MM.1S (cell line): Measurements from ENCODE around the gene AUTS2.

Experiments
- DNase-seq: peaks from one replicate; pipeline ENCODE4 v3.0.0-alpha.2; 2015
- H2AFZ ChIP-seq: fragments of 300-600 bp; sonication (generic); 2 replicates; pipeline ENCODE4 v1.6.0; 2016; ENCODE audit warnings: antibody characterized with exemption, low read length
- H3F3A ChIP-seq: fragments of 300-600 bp; sonication (generic); 2 replicates; pipeline ENCODE4 v1.6.1; 2016; ENCODE audit warnings: mild to moderate bottlenecking, antibody characterized with exemption, low read length, moderate library complexity, mixed read lengths; ENCODE audit not compliant: insufficient read depth
- H3K27ac ChIP-seq: fragments of 300-600 bp; sonication (generic); 2 replicates; pipeline ENCODE4 v1.5.1; 2016; ENCODE audit warnings: mild to moderate bottlenecking, low read length
- H3K27me3 ChIP-seq: fragments of 300-600 bp; sonication (generic); replicated peaks from 2 replicates; pipeline ENCODE4 v1.6.0; 2016; ENCODE audit warnings: low read length; ENCODE audit not compliant: insufficient read depth
- H3K36me3 ChIP-seq: fragments of 300-600 bp; sonication (generic); replicated peaks from 2 replicates; pipeline ENCODE4 v1.6.1; 2016; ENCODE audit warnings: mild to moderate bottlenecking, low read length, mixed read lengths; ENCODE audit not compliant: insufficient read depth
- H3K4me1 ChIP-seq: fragments of 300-600 bp; sonication (generic); 2 replicates; pipeline ENCODE4 v1.6.1; 2016; ENCODE audit warnings: low read length, mixed read lengths
- H3K4me2 ChIP-seq: fragments of 300-600 bp; sonication (generic); 2 replicates; pipeline ENCODE4 v1.6.0; 2016; ENCODE audit warnings: low read depth, low read length
- H3K4me3 ChIP-seq: fragments of 300-600 bp; sonication (generic); 2 replicates; pipeline ENCODE4 v1.5.1; 2016; ENCODE audit warnings: low read length, mixed read lengths
- H3K79me2 ChIP-seq: fragments of 300-600 bp; sonication (generic); 2 replicates; pipeline ENCODE4 v1.6.1; 2016; ENCODE audit warnings: mixed run types, low read length, mixed read lengths
- H3K9ac ChIP-seq: fragments of 300-600 bp; sonication (generic); 2 replicates; pipeline ENCODE4 v1.6.1; 2016; ENCODE audit warnings: low read length, mixed read lengths
- H3K9me2 ChIP-seq: fragments of 300-600 bp; sonication (generic); replicated peaks from 2 replicates; pipeline ENCODE4 v1.6.1; 2016; ENCODE audit warnings: mild to moderate bottlenecking, low read length, mixed read lengths; ENCODE audit not compliant: insufficient read depth
- H3K9me3 ChIP-seq: fragments of 300-600 bp; sonication (generic); replicated peaks from 2 replicates; pipeline ENCODE4 v1.6.1; 2016; ENCODE audit warnings: mild to moderate bottlenecking, low read length, mixed read lengths; ENCODE audit not compliant: insufficient read depth
- H4K20me1 ChIP-seq: fragments of 300-600 bp; sonication (generic); 2 replicates; pipeline ENCODE4 v1.6.1; 2016; ENCODE audit warnings: mild to moderate bottlenecking, low read length, moderate library complexity, mixed read lengths; ENCODE audit not compliant: insufficient read depth
- EZH2 ChIP-seq: fragments of 300-600 bp; sonication (generic); optimal IDR thresholded peaks from 2 replicates; pipeline ENCODE3; 2017; ENCODE audit warnings: low read depth, mild to moderate bottlenecking, antibody characterized with exemption, low read length, mixed read lengths
- EZH2phosphoT487 ChIP-seq: fragments of 300-600 bp; sonication (generic); IDR thresholded peaks from 2 replicates; pipeline ENCODE4 v1.6.1; 2018; ENCODE audit warnings: antibody characterized with exemption, low read length
- TF ChIP-seq, protein P1 (sequence below): fragments of 300-600 bp; sonication (generic); IDR thresholded peaks from 2 replicates; pipeline ENCODE4 v1.5.1; 2016; ENCODE audit warnings: antibody characterized with exemption, low read length, mixed read lengths

The AUTS2 gene

GRCh38 chr7:69585169-69585568 is 13.1 kb upstream of the AUTS2 start:
- H3K4me1 ChIP-seq, result no peaks in the 10 kb centered on the region
- TF ChIP-seq EZH2, result no peak
- no peak for TF ChIP-seq EZH2phosphoT487
- TF ChIP-seq, protein P1, sequence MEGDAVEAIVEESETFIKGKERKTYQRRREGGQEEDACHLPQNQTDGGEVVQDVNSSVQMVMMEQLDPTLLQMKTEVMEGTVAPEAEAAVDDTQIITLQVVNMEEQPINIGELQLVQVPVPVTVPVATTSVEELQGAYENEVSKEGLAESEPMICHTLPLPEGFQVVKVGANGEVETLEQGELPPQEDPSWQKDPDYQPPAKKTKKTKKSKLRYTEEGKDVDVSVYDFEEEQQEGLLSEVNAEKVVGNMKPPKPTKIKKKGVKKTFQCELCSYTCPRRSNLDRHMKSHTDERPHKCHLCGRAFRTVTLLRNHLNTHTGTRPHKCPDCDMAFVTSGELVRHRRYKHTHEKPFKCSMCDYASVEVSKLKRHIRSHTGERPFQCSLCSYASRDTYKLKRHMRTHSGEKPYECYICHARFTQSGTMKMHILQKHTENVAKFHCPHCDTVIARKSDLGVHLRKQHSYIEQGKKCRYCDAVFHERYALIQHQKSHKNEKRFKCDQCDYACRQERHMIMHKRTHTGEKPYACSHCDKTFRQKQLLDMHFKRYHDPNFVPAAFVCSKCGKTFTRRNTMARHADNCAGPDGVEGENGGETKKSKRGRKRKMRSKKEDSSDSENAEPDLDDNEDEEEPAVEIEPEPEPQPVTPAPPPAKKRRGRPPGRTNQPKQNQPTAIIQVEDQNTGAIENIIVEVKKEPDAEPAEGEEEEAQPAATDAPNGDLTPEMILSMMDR, result no peak
- H3K27ac ChIP-seq, result no peak overlapping the region
- H2AFZ ChIP-seq, result no peak overlapping the region
- H3K36me3 ChIP-seq, result no peaks in the 10 kb centered on the region
- no peaks in the 10 kb centered on the region for H3K79me2 ChIP-seq
- no peaks in the 10 kb centered on the region for H3F3A ChIP-seq
- DNase-seq, result no peak
- H3K27me3 ChIP-seq, result no peaks in the 10 kb centered on the region
- no peak overlapping the region for H3K4me2 ChIP-seq
- no peak overlapping the region for H3K4me3 ChIP-seq
- no peaks in the 10 kb centered on the region for H3K9me2 ChIP-seq
- H3K9me3 ChIP-seq, result no peaks in the 10 kb centered on the region
- H3K9ac ChIP-seq, result no peak overlapping the region
- no peaks in the 10 kb centered on the region for H4K20me1 ChIP-seq

GRCh38 chr7:69586321-69586720 is 12.0 kb upstream of the AUTS2 start:
- no peak overlapping the region for H3K4me3 ChIP-seq
- no peak for TF ChIP-seq EZH2phosphoT487
- TF ChIP-seq, protein P1, result no peak
- TF ChIP-seq EZH2, result no peak
- H3K4me1 ChIP-seq, result no peaks in the 10 kb centered on the region
- no peaks in the 10 kb centered on the region for H3K36me3 ChIP-seq
- H3K9me2 ChIP-seq, result no peaks in the 10 kb centered on the region
- H3K9ac ChIP-seq, result no peak overlapping the region
- H3K79me2 ChIP-seq, result no peaks in the 10 kb centered on the region
- no peak overlapping the region for H3K27ac ChIP-seq
- H3K4me2 ChIP-seq, result no peak overlapping the region
- H3K9me3 ChIP-seq, result no peaks in the 10 kb centered on the region
- no peaks in the 10 kb centered on the region for H3F3A ChIP-seq
- no peak for DNase-seq
- no peaks in the 10 kb centered on the region for H4K20me1 ChIP-seq
- no peaks in the 10 kb centered on the region for H3K27me3 ChIP-seq
- no peak overlapping the region for H2AFZ ChIP-seq

DNA sequence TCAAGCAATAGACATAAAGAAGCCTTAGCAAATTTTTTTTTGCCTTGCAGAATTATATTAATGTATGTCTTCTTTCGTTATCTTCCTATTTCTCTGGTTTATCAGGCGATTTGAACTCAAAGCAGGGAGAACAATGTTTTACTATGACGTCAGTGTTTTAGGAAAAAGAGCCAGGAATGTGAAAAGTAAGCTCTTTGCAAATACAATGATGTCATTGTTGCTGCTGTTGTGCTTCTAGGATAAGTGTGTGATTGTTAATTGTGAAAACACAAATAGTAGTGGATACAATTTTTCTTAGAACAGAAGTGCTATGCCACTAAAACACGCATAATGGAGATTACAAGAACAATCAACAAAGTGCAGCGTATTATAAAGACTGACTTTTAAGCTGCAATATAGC is 9.5 kb upstream of the AUTS2 start:
- H3K4me2 ChIP-seq, result no peak overlapping the region
- no peaks in the 10 kb centered on the region for H3K9me2 ChIP-seq
- DNase-seq, result no peak
- H3K27me3 ChIP-seq, result no peaks in the 10 kb centered on the region
- H3K9ac ChIP-seq, result no peak overlapping the region
- no peak overlapping the region for H3K27ac ChIP-seq
- H3K4me1 ChIP-seq, result no peaks in the 10 kb centered on the region
- no peaks in the 10 kb centered on the region for H3K9me3 ChIP-seq
- no peak overlapping the region for H2AFZ ChIP-seq
- H3K36me3 ChIP-seq, result no peaks in the 10 kb centered on the region
- H3F3A ChIP-seq, result no peaks in the 10 kb centered on the region
- TF ChIP-seq, protein P1, result no peak
- no peak for TF ChIP-seq EZH2phosphoT487
- no peak for TF ChIP-seq EZH2
- H3K79me2 ChIP-seq, result no peaks in the 10 kb centered on the region
- H4K20me1 ChIP-seq, result no peaks in the 10 kb centered on the region
- H3K4me3 ChIP-seq, result no peak overlapping the region
